OCI-LY3 (cell line): ENCODE results near the gene AFDN.

Experiments
- EZH2phosphoT487 ChIP-seq: fragments of 200-600 bp; shearing (Covaris generic); IDR thresholded peaks from 2 replicates; pipeline ENCODE4 v1.6.1; 2018; ENCODE audit warnings: antibody characterized with exemption, mixed run types, low read depth
- TF ChIP-seq, protein P1 (sequence below): fragments of 200-600, 300-600 bp; sonication (generic); IDR thresholded peaks from 2 replicates; pipeline ENCODE4 v1.5.1; 2014; ENCODE audit warnings: antibody characterized with exemption, low read length, low read depth

DNA sequence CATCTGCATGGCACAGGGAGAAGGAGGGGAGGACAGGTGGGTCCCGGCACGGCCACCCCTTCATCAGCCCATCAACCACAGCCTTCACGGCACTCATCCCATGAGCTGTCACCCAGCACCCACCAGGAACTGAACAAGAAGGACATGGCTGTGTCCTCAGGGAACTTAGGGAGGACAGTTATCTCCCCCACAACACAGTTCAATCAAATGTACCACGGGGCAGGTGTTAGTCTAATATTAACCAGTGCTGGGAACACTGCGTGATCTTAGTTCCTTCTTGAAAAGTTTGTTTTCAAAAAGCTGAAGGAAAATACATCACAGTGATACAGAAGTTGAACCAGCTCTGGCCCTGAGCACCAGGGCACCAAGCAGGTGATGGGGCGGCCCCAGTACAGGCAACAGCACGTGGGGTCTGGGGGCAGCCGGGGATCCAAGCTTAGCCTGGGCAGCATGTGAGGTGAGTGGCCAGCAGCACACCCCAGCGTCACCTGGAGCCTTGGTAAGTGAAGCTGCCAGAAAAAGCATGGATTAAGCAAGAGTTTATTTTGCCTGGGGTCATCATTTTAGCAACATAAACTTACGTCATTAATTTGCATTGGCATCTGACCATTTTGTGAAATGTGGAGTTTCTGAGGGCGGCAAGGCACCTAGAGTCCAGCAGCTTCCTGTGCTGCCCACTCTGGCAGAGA lies 35.5 kb upstream of the AFDN start:
- TF ChIP-seq, protein P1, sequence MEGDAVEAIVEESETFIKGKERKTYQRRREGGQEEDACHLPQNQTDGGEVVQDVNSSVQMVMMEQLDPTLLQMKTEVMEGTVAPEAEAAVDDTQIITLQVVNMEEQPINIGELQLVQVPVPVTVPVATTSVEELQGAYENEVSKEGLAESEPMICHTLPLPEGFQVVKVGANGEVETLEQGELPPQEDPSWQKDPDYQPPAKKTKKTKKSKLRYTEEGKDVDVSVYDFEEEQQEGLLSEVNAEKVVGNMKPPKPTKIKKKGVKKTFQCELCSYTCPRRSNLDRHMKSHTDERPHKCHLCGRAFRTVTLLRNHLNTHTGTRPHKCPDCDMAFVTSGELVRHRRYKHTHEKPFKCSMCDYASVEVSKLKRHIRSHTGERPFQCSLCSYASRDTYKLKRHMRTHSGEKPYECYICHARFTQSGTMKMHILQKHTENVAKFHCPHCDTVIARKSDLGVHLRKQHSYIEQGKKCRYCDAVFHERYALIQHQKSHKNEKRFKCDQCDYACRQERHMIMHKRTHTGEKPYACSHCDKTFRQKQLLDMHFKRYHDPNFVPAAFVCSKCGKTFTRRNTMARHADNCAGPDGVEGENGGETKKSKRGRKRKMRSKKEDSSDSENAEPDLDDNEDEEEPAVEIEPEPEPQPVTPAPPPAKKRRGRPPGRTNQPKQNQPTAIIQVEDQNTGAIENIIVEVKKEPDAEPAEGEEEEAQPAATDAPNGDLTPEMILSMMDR = no peak
- TF ChIP-seq EZH2phosphoT487 = no peak
